Activated CD8-positive, alpha-beta T cell treated with anti-CD3 and anti-CD28 coated beads for 36 hours (primary cell): ENCODE data around the gene B3GNT7. TPM values are rescaled to one million over a fixed set of nuclear protein-coding genes. Genes with fewer than 3 reads are reported as not detected.

ENCODE experiments used
- ATAC-seq: fragments of 200-7000 bp; cut with Tn5 transposase; one replicate; pipeline ENCODE4 v1.10.0; 2021; ENCODE audit warnings: mild to moderate bottlenecking, moderate library complexity
- CTCF ChIA-PET: fragments of 350-600 bp; sonication (Branson Sonifier 250); formaldehyde crosslinking; loops from one replicate; lab custom pipeline; 2021; ENCODE audit warnings: antibody characterized with exemption; lab: Charles Lee
- POLR2A ChIA-PET: fragments of 350-600 bp; sonication (Branson Sonifier 250); formaldehyde crosslinking; loops from one replicate; lab custom pipeline; 2021; ENCODE audit warnings: antibody characterized with exemption; lab: Charles Lee
- DNase-seq: peaks from one replicate; pipeline ENCODE4 v3.0.0-alpha.2; 2020
- H3K27ac Mint-ChIP-seq: one replicate; pipeline ENCODE4 v1.8.0; 2021; ENCODE audit warnings: mild to moderate bottlenecking, mixed read lengths
- H3K27me3 Mint-ChIP-seq: one replicate; pipeline ENCODE4 v1.8.0; 2021; ENCODE audit warnings: mixed read lengths
- H3K36me3 Mint-ChIP-seq: one replicate; pipeline ENCODE4 v1.8.0; 2021; ENCODE audit warnings: low read depth, mixed read lengths
- H3K4me1 Mint-ChIP-seq: one replicate; pipeline ENCODE4 v1.8.0; 2021; ENCODE audit warnings: low read depth, mixed read lengths
- H3K4me3 Mint-ChIP-seq: one replicate; pipeline ENCODE4 v1.8.0; 2021; ENCODE audit warnings: mild to moderate bottlenecking, moderate library complexity, mixed read lengths
- H3K9me3 Mint-ChIP-seq: one replicate; pipeline ENCODE4 v1.8.0; 2021; ENCODE audit warnings: mixed read lengths
- CTCF ChIP-seq: fragments of 200-600 bp; IDR thresholded peaks from one replicate; pipeline ENCODE4 v1.8.0; 2022; ENCODE audit warnings: antibody characterized with exemption, mild to moderate bottlenecking
- intact Hi-C: fragments of 100-400 bp; cut with micrococcal nuclease; formaldehyde crosslinking; loops from one replicate; pipeline ENCODE4 v1.10.0; 2022
- microRNA-seq: library from miRNA; unstranded; fragments of <30 nt; microRNA quantifications from one replicate; pipeline ENCODE4 v1.2.0, GENCODE V29; 2022; ENCODE audit warnings: borderline microRNAs expressed, borderline replicate concordance
- total RNA-seq, 2 experiments: library from RNA; stranded (reverse); gene quantifications; one replicate each; pipeline ENCODE4 v1.2.3, GENCODE V29; 2021

B3GNT7 gene
- total RNA-seq, 2 experiments from 2014 or later = 0.29 TPM; not detected in 1

GRCh38 chr2:231433990-231434389, 38.5 kb downstream of the B3GNT7 start:
- Mint-ChIP-seq H3K36me3 (peaks cover 7% of the 10 kb centered on the region), H3K9me3 (peaks cover 17% of the 10 kb centered on the region), H3K4me1 (peaks cover 6% of the 10 kb centered on the region), H3K27me3 (no peaks in the 10 kb centered on the region), H3K27ac (no peak overlapping the region), H3K4me3 (no peak overlapping the region)
- TF ChIP-seq CTCF = no peak
- ATAC-seq = peak; percentile 51
- DNase-seq = no peak
- ChIA-PET POLR2A (interaction anchor here (0.6 kb wide), 1 partner anchor 377 kb away, joined by 3 read pairs; no protein-coding TSS in a partner anchor), CTCF (no interaction called here)
- intact Hi-C loops = no loop called here

DNA sequence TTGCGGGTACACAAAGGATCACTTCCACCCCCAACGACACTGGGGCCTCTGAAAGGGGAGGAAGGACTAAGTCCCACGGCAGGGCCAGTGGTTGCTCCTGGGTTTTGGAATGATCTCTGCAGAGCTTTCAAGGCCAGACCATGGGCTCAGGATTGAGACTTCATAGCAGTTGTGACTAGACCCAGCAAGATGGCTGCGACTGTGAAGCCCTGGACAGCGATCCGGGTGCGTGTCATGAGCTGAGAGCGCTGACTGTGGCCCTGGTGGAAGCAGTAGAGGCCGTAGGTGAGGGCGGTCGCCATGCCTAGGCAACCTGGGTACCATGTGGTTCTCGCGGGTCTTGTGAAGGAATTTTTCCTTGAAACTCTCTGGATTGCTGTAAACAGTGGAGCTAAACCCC, 41.4 kb downstream of the B3GNT7 start:
- Mint-ChIP-seq H3K36me3 (peaks cover under 1% of the 10 kb centered on the region), H3K4me3 (no peak overlapping the region), H3K27ac (no peak overlapping the region), H3K27me3 (no peaks in the 10 kb centered on the region), H3K4me1 (peaks cover 6% of the 10 kb centered on the region), H3K9me3 (peaks cover 2% of the 10 kb centered on the region)
- CTCF ChIA-PET = interaction anchor here (1.1 to 1.5 kb wide), 3 partner anchors 15 to 210 kb away, joined by 3 read pairs; no protein-coding TSS in a partner anchor
- TF ChIP-seq CTCF = no peak
- ATAC-seq (no peak), DNase-seq (no peak)
- POLR2A ChIA-PET = no interaction called here
- intact Hi-C loops = no loop called here

- ChIA-PET CTCF (interaction anchor here (1.5 kb wide), 1 partner anchor 37 kb away, joined by 3 read pairs; no protein-coding TSS in a partner anchor), POLR2A (interaction anchor here (1.0 to 8.9 kb wide), 5 partner anchors 9 to 221 kb away, joined by 3 to 290 read pairs (median 3); partner anchors contain the start of gene NCL)
- DNase-seq (no peak), ATAC-seq (no peak)
- H3K36me3 Mint-ChIP-seq = peaks cover 28% of the 10 kb centered on the region
- peaks cover 6% of the 10 kb centered on the region for H3K4me1 Mint-ChIP-seq
- H3K4me3 Mint-ChIP-seq = no peak overlapping the region
- TF ChIP-seq CTCF = no peak
- H3K27ac Mint-ChIP-seq = no peak overlapping the region
- no peaks in the 10 kb centered on the region for H3K27me3 Mint-ChIP-seq
- no peaks in the 10 kb centered on the region for H3K9me3 Mint-ChIP-seq
- intact Hi-C loops = no loop called here
Observed at GRCh38 chr2:231449503-231450054, 54.1 kb downstream of the B3GNT7 start.

DNA sequence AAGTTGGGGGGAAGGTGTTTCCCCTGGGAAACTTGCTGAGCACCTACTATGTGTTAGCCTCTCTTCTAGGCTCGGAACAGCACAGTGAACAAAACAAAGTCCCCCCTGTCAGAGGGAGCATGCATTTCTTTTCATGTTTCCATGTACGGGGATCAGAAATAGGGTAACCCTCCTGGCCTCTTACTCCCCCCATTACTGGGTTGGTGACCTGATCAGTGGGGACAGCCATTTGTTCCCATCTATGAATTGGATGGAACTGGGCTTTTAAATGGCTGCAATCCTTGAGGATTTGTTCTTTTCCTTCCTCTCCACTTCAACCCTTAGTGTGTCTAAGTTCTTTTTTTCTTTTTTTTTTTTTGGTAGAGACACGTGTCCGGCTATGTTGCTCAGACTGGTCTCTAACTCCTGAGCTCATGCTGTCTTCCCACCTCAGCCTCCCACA, 55.1 kb downstream of the B3GNT7 start:
- TF ChIP-seq CTCF = no peak
- H3K27ac Mint-ChIP-seq = no peak overlapping the region
- peaks cover 11% of the 10 kb centered on the region for H3K4me1 Mint-ChIP-seq
- ChIA-PET CTCF (interaction anchor here (1.5 to 3.3 kb wide), 2 partner anchors 8 to 38 kb away, joined by 3 to 13 read pairs; no protein-coding TSS in a partner anchor), POLR2A (interaction anchor here (0.6 to 8.9 kb wide), 6 partner anchors 10 to 1511 kb away, joined by 3 to 290 read pairs (median 3); partner anchors contain the start of gene NCL)
- intact Hi-C loops = no loop called here
- ATAC-seq (no peak), DNase-seq (no peak)
- H3K4me3 Mint-ChIP-seq = no peak overlapping the region
- no peaks in the 10 kb centered on the region for H3K9me3 Mint-ChIP-seq
- no peaks in the 10 kb centered on the region for H3K27me3 Mint-ChIP-seq
- H3K36me3 Mint-ChIP-seq = peaks cover 37% of the 10 kb centered on the region

Small RNA genes lying within 50 kb of the gene (microRNA-seq; reads per million reads assigned to microRNA genes)
- not detected for gene MIR4777

Other genes starting within 250 kb of the B3GNT7 start
- gene ARMC9, start 197.1 kb upstream of the B3GNT7 start, total RNA-seq = 1 to 10 TPM; 2.0 to 2.2 TPM
- 1,000 to 10,000 TPM; 1,312 to 1,361 TPM for gene NCL, start 68.8 kb downstream of the B3GNT7 start, total RNA-seq
- under 1 TPM in 1 of 2 experiments, not detected in 1; 0.09 TPM for gene NMUR1, start 134.7 kb downstream of the B3GNT7 start, total RNA-seq
- gene TEX44, start 197.2 kb downstream of the B3GNT7 start, total RNA-seq = not detected